ENCODE results near the gene RMI1.
"Not testable (repeated sequence)": the region's sequence is repeated elsewhere in the genome, so short reads cannot be mapped to it uniquely, and the experiment has no call there.

RMI1 gene

GRCh38 chr9:83935276-83935935 is 45.2 kb upstream of the RMI1 start:
- no peak overlapping the region for H3K4me3 ChIP-seq (ENCODE audit: low read length)
- TF ChIP-seq, protein P1, sequence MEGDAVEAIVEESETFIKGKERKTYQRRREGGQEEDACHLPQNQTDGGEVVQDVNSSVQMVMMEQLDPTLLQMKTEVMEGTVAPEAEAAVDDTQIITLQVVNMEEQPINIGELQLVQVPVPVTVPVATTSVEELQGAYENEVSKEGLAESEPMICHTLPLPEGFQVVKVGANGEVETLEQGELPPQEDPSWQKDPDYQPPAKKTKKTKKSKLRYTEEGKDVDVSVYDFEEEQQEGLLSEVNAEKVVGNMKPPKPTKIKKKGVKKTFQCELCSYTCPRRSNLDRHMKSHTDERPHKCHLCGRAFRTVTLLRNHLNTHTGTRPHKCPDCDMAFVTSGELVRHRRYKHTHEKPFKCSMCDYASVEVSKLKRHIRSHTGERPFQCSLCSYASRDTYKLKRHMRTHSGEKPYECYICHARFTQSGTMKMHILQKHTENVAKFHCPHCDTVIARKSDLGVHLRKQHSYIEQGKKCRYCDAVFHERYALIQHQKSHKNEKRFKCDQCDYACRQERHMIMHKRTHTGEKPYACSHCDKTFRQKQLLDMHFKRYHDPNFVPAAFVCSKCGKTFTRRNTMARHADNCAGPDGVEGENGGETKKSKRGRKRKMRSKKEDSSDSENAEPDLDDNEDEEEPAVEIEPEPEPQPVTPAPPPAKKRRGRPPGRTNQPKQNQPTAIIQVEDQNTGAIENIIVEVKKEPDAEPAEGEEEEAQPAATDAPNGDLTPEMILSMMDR (conservative IDR thresholded peaks at IDR 0.05; ENCODE audit: low read depth, low read length) = no peak
- peak; percentile 88 for DNase-seq (ENCODE audit: low read depth)

DNA sequence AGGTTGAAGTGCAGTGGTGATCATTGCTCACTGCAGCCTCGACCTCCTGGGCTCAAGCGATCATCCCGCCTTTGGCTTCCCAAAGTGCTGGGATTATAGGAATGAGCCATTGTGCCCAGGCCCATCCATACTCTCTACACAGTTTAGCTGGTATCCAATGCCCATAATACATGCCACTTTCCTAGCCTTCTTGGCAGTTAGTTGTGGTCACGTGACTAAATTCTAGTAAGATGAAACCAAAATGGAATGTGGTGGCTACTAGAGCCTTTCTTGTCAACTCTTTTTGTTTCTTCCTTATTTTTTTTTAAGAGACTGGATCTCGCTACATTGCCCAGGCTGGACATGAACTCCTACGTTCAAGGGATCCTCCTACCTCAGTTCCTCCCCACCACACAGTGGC is 44.1 kb upstream of the RMI1 start:
- no peak overlapping the region for H3K4me3 ChIP-seq (ENCODE audit: low read length)
- TF ChIP-seq, protein P1 (conservative IDR thresholded peaks at IDR 0.05; ENCODE audit: low read depth, low read length) = no peak
- no peak for DNase-seq (ENCODE audit: low read depth)

- TF ChIP-seq, protein P1 (conservative IDR thresholded peaks at IDR 0.05; ENCODE audit: low read depth, low read length) = peak; percentile 58
- DNase-seq (ENCODE audit: low read depth) = no peak
- no peak overlapping the region for H3K4me3 ChIP-seq (ENCODE audit: low read length)
Measured at GRCh38 chr9:83937861-83938455, 42.6 kb upstream of the RMI1 start.

DNA sequence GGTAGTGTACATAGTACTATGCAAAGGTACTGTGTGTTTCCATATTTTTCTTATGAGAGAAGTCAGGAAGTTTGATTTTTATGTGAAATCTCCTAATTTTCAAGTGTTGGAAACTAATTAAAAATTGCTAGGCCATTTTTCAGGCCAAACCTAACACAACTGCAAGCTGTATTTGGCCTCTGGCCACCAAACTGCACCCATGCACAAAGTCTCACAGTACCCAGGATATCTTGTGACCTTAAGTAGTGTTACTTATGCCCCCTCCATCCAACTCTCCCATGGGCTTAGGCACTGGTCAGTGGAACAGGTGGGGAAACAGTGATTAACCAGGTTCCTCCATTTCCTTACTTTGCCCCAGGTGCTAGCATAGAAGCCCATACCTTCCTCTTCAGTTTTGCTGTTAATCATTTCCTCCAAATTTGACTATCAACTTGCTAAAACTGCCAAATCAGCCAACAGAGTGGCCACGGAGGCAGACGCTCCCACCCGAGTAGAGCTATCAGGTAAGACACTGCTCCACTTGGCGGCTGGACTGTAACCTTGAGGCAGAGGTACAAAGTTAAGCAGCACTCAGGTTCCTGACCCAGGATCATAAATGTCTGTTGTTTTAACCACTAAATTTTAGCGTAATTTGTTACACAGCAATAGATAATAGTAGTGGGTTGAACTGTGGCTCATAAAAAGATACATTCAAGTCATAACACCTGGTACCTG is 39.9 kb upstream of the RMI1 start:
- no peak for DNase-seq (ENCODE audit: low read depth)
- H3K4me3 ChIP-seq (ENCODE audit: low read length) = no peak overlapping the region
- TF ChIP-seq, protein P1 (conservative IDR thresholded peaks at IDR 0.05; ENCODE audit: low read depth, low read length) = no peak

- not testable (repeated sequence) for H3K4me3 ChIP-seq (ENCODE audit: low read length); DNase-seq (ENCODE audit: low read depth)
Measured at GRCh38 chr9:83948096-83948495, 32.5 kb upstream of the RMI1 start.

DNA sequence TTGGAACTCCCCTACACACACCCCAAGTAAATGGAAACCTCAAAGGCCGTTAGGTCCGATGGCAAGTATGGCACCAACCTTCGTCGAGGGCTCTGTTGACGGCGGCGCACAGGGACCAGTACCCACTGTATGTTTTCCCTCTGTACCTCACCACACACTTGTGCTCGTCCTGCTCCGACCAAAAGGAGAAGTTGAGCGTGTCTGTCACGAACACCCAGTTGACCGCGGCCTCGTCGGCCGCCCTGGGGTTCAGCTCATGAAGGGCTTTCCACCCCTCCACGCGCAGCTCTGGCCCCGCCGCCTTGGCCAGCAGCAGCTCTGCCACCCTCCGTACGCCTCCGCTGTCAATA is 24.5 kb upstream of the RMI1 start:
- TF ChIP-seq, protein P1 (conservative IDR thresholded peaks at IDR 0.05; ENCODE audit: low read depth, low read length) = no peak
- DNase-seq (ENCODE audit: low read depth) = no peak
- peak overlapping the region; percentile 75 for H3K4me3 ChIP-seq (ENCODE audit: low read length)

GRCh38 chr9:83956436-83957247 is 24.0 kb upstream of the RMI1 start:
- H3K4me3 ChIP-seq (ENCODE audit: low read length) = peak overlapping the region; percentile 75
- TF ChIP-seq, protein P1 (conservative IDR thresholded peaks at IDR 0.05; ENCODE audit: low read depth, low read length) = no peak
- DNase-seq (ENCODE audit: low read depth) = no peak

All from retinal pigment epithelial cell (primary cell).